ENCODE data around the gene RPL26.
"Not testable (repeated sequence)": the region's sequence is repeated elsewhere in the genome, so short reads cannot be mapped to it uniquely, and the experiment has no call there.

Gene RPL26

GRCh38 chr17:8366231-8366630, 16.8 kb downstream of the RPL26 start:
- DNase-seq (ENCODE audit: low read depth in 2 of 2) = no peak

- no peak for DNase-seq (ENCODE audit: low read depth in 2 of 2)
Measured at GRCh38 chr17:8365143-8365542, 17.9 kb downstream of the RPL26 start.

- DNase-seq (ENCODE audit: low read depth in 2 of 2) = no peak
Measured at GRCh38 chr17:8362651-8363332, 20.2 kb downstream of the RPL26 start.

- DNase-seq (ENCODE audit: low read depth in 2 of 2) = no peak
Measured at GRCh38 chr17:8360751-8361150, 22.2 kb downstream of the RPL26 start.

GRCh38 chr17:8360260-8360659, 22.7 kb downstream of the RPL26 start:
- DNase-seq (ENCODE audit: low read depth in 2 of 2) = no peak

- DNase-seq (ENCODE audit: low read depth in 2 of 2) = no peak
Measured at GRCh38 chr17:8359769-8360168, 23.2 kb downstream of the RPL26 start.

- no peak for DNase-seq (ENCODE audit: low read depth in 2 of 2)
Measured at GRCh38 chr17:8357910-8358309, 25.1 kb downstream of the RPL26 start.

GRCh38 chr17:8354236-8354635, 28.8 kb downstream of the RPL26 start:
- DNase-seq (ENCODE audit: low read depth in 2 of 2) = no peak

- no peak for DNase-seq (ENCODE audit: low read depth in 2 of 2)
Measured at GRCh38 chr17:8353736-8354135, 29.3 kb downstream of the RPL26 start.

- DNase-seq (ENCODE audit: low read depth in 2 of 2) = no peak
Measured at GRCh38 chr17:8350339-8350738, 32.7 kb downstream of the RPL26 start.

GRCh38 chr17:8347001-8347400, 36.0 kb downstream of the RPL26 start:
- DNase-seq (ENCODE audit: low read depth in 2 of 2) = not testable (repeated sequence)

- no peak for DNase-seq (ENCODE audit: low read depth in 2 of 2)
Measured at GRCh38 chr17:8345951-8346665, 36.9 kb downstream of the RPL26 start.

- DNase-seq (ENCODE audit: low read depth in 2 of 2) = no peak
Measured at GRCh38 chr17:8345052-8345690, 37.8 kb downstream of the RPL26 start.

GRCh38 chr17:8341456-8341855, 41.5 kb downstream of the RPL26 start:
- DNase-seq (ENCODE audit: low read depth in 2 of 2) = no peak

- no peak for DNase-seq (ENCODE audit: low read depth in 2 of 2)
Measured at GRCh38 chr17:8339540-8339939, 43.5 kb downstream of the RPL26 start, which contains the start of gene ODF4. TSS of gene ODF4 (plus strand) at chr17:8339840. CDS start at chr17:8340052, 212 bp downstream.

GRCh38 chr17:8338753-8339140, 44.2 kb downstream of the RPL26 start:
- DNase-seq (ENCODE audit: low read depth in 2 of 2) = no peak

GRCh38 chr17:8337802-8338752, 44.9 kb downstream of the RPL26 start:
- no peak for DNase-seq (ENCODE audit: low read depth in 2 of 2)

GRCh38 chr17:8333281-8333680, 49.7 kb downstream of the RPL26 start:
- DNase-seq (ENCODE audit: low read depth in 2 of 2) = no peak

- DNase-seq (ENCODE audit: low read depth in 2 of 2) = no peak
Measured at GRCh38 chr17:8332688-8333087, 50.3 kb downstream of the RPL26 start.

GRCh38 chr17:8332128-8332527, 50.9 kb downstream of the RPL26 start:
- DNase-seq (ENCODE audit: low read depth in 2 of 2) = no peak
